Natural killer cell (primary cell): Measurements from ENCODE around the gene WDFY4. TPM values are rescaled to one million over a fixed set of nuclear protein-coding genes. Genes with fewer than 3 reads are reported as not detected.

Experiments used
- ATAC-seq, 3 donors: fragments of 150-1000 bp in 2 of 3; fragments of 200-7000 bp in 1 of 3; cut with Tn5 transposase; 1 replicate in 1 of 3; 2 replicates in 2 of 3; pipeline ENCODE4 v1.10.0; 2021; ENCODE audit warnings: mild to moderate bottlenecking in 2 of 3, moderate library complexity in 2 of 3
- DNase-seq, 2 donors: peaks; one replicate each; pipeline versions ENCODE4 v3.0.0 to v3.0.0-alpha.2; 2013 to 2021; ENCODE audit warnings: mixed read lengths in 1 of 2
- H3K27ac ChIP-seq: one replicate; pipeline ENCODE4 v1.5.1; 2013; ENCODE audit warnings: mild to moderate bottlenecking, low read length
- H3K27me3 ChIP-seq: one replicate; pipeline ENCODE4 v1.6.1; 2013; ENCODE audit warnings: low read length; ENCODE audit not compliant: control insufficient read depth, insufficient read depth
- H3K36me3 ChIP-seq: one replicate; pipeline ENCODE4 v1.6.1; 2013; ENCODE audit warnings: low read length; ENCODE audit not compliant: control insufficient read depth, insufficient read depth
- H3K4me1 ChIP-seq: one replicate; pipeline ENCODE4 v1.6.1; 2013; ENCODE audit warnings: low read length; ENCODE audit not compliant: control insufficient read depth, insufficient read depth
- H3K4me3 ChIP-seq: one replicate; pipeline ENCODE4 v1.5.1; 2013; ENCODE audit warnings: low read length
- H3K9me3 ChIP-seq: one replicate; pipeline ENCODE4 v1.6.1; 2013; ENCODE audit warnings: low read length; ENCODE audit not compliant: control insufficient read depth, insufficient read depth
- H3K27ac Mint-ChIP-seq, 2 donors: one replicate each; pipeline ENCODE4 v1.8.0; 2022; ENCODE audit warnings: mild to moderate bottlenecking in 2 of 2, mixed read lengths in 2 of 2, moderate library complexity in 1 of 2
- H3K27me3 Mint-ChIP-seq, 2 donors: one replicate each; pipeline ENCODE4 v1.8.0; 2022; ENCODE audit warnings: low read depth in 2 of 2, mixed read lengths in 2 of 2
- H3K36me3 Mint-ChIP-seq: one replicate; pipeline ENCODE4 v1.8.0; 2022; ENCODE audit warnings: mixed read lengths
- H3K4me1 Mint-ChIP-seq, 2 donors: one replicate each; pipeline ENCODE4 v1.8.0; 2022; ENCODE audit warnings: mixed read lengths in 2 of 2
- H3K4me3 Mint-ChIP-seq: one replicate; pipeline ENCODE4 v1.8.0; 2022; ENCODE audit warnings: mild to moderate bottlenecking, moderate library complexity, mixed read lengths
- H3K9me3 Mint-ChIP-seq, 2 donors: one replicate each; pipeline ENCODE4 v1.8.0; 2022; ENCODE audit warnings: mixed read lengths in 2 of 2
- CTCF ChIP-seq: fragments of 200-600 bp; IDR thresholded peaks from one replicate; pipeline ENCODE4 v1.8.0; 2022; ENCODE audit warnings: antibody characterized with exemption
- WGBS: methylation state at CpG from one replicate; pipeline ENCODE4 v1.1.7; 2013; ENCODE audit warnings: missing lambda C conversion rate; ENCODE audit not compliant: insufficient coverage; 5-methylcytosine and 5-hydroxymethylcytosine counted together
- intact Hi-C: fragments of 100-400 bp; cut with micrococcal nuclease; formaldehyde crosslinking; loops from one replicate; pipeline ENCODE4 v1.14.2; 2022
- total RNA-seq, 4 donors: library from RNA; stranded (reverse); fragments of 120-200 nt in 1 of 4; gene quantifications; one replicate each; pipeline versions ENCODE4 v1.2.3 to v1.2.4, GENCODE V29; 2013 to 2022

The WDFY4 gene
- total RNA-seq, 3 donors from 2014 or later (not counting 1 experiment from before 2014, with no cell fraction given): 1.7 to 8.4 (median 3.5) TPM

DNA sequence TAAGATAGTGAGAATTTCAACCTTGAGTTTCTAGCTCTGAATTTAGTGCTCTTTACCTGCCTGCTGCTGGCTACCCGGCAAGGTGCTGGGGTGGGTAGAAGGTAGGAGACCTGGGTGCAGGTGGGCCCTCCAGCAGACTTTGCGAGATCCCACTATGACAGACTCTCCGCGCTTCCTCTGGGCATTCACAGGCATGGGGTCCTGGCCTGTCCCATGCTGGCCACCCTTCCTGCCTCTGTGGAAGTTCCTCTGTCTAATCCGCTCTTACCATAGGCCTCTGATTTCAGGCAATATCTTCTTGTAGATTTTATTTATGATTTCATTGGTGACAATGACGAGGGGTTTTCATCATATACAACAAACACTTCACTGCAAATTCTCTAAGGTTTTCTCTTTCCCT, 1.2 kb upstream of the WDFY4 start:
- no peak overlapping the region for H3K27ac Mint-ChIP-seq
- Histone ChIP-seq H3K4me3 (no peak overlapping the region), H3K4me1 (no peaks in the 10 kb centered on the region), H3K9me3 (no peaks in the 10 kb centered on the region), H3K27me3 (no peaks in the 10 kb centered on the region), H3K27ac (peak overlapping the region; percentile 87), H3K36me3 (no peaks in the 10 kb centered on the region)
- DNase-seq (no peak), ATAC-seq (no peak)
- intact Hi-C loops: no loop called here
- WGBS: 94% methylated on average over 6 of the region's 6 CpGs
- TF ChIP-seq CTCF: no peak
- no peak overlapping the region for H3K4me3 Mint-ChIP-seq
- H3K36me3 Mint-ChIP-seq: no peaks in the 10 kb centered on the region
- H3K27me3 Mint-ChIP-seq: peaks cover 0 to 11% of the 10 kb centered on the region in 2 donors
- H3K4me1 Mint-ChIP-seq: peaks cover 0 to 5% of the 10 kb centered on the region in 2 donors
- no peaks in the 10 kb centered on the region for H3K9me3 Mint-ChIP-seq

GRCh38 chr10:48683868-48684267, 805 bp upstream of the WDFY4 start:
- no peak for TF ChIP-seq CTCF
- H3K9me3 Mint-ChIP-seq: no peaks in the 10 kb centered on the region
- peaks cover 0 to 5% of the 10 kb centered on the region in 2 donors for H3K4me1 Mint-ChIP-seq
- intact Hi-C loops: no loop called here
- H3K27ac Mint-ChIP-seq: no peak overlapping the region
- H3K27me3 Mint-ChIP-seq: peaks cover 0 to 11% of the 10 kb centered on the region in 2 donors
- H3K9me3 ChIP-seq: no peaks in the 10 kb centered on the region
- no peak overlapping the region for H3K4me3 Mint-ChIP-seq
- H3K36me3 Mint-ChIP-seq: no peaks in the 10 kb centered on the region
- no peaks in the 10 kb centered on the region for H3K27me3 ChIP-seq
- WGBS: 62% methylated on average over 3 of the region's 5 CpGs
- DNase-seq (no peak), ATAC-seq (no peak)
- peak overlapping the region; percentile 3 for H3K4me3 ChIP-seq
- H3K36me3 ChIP-seq: no peaks in the 10 kb centered on the region
- H3K4me1 ChIP-seq: no peaks in the 10 kb centered on the region
- peak overlapping the region; percentile 87 for H3K27ac ChIP-seq

- Histone ChIP-seq H3K27me3 (no peaks in the 10 kb centered on the region), H3K4me3 (peak overlapping the region; percentile 3), H3K9me3 (no peaks in the 10 kb centered on the region), H3K36me3 (no peaks in the 10 kb centered on the region), H3K4me1 (no peaks in the 10 kb centered on the region), H3K27ac (peak overlapping the region; percentile 87)
- ATAC-seq (no peak), DNase-seq (no peak)
- WGBS: 20% methylated on average over 6 of the region's 6 CpGs
- no peak for TF ChIP-seq CTCF
- intact Hi-C loops: no loop called here
- peaks cover 0 to 11% of the 10 kb centered on the region in 2 donors for H3K27me3 Mint-ChIP-seq
- no peak overlapping the region for H3K4me3 Mint-ChIP-seq
- H3K4me1 Mint-ChIP-seq: peaks cover 0 to 5% of the 10 kb centered on the region in 2 donors
- peak overlapping the region in 1 of 2 donors; percentile 9 for H3K27ac Mint-ChIP-seq
- H3K9me3 Mint-ChIP-seq: no peaks in the 10 kb centered on the region
- H3K36me3 Mint-ChIP-seq: no peaks in the 10 kb centered on the region
Measured at GRCh38 chr10:48684463-48684791, 246 bp upstream of the WDFY4 start.

DNA sequence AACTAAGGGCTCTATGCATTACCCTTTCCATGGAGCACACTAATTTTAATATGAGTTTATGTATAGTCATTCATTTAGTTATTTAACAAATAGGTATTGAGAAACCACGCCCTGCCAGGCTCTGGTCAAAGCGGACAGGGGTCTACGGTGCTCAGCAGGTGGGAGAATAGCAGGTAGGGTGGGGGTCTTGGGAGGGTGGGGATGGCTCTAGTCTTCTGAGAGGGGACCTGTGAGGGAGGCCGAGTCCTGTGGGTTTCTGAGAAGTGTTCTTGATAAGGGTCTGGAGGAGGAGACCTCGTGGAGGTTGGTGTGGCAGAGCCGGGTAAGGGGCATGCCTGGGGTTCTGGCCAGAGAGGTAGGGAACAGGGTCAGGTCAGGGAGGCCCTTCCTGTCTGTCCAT, 1.1 kb downstream of the WDFY4 start:
- peaks cover 0 to 9% of the 10 kb centered on the region in 2 donors for H3K27me3 Mint-ChIP-seq
- DNase-seq (no peak), ATAC-seq (no peak)
- 65% methylated on average over 6 of the region's 6 CpGs for WGBS
- H3K36me3 Mint-ChIP-seq: no peaks in the 10 kb centered on the region
- Histone ChIP-seq H3K27me3 (no peaks in the 10 kb centered on the region), H3K4me3 (peak overlapping the region; percentile 48), H3K36me3 (no peaks in the 10 kb centered on the region), H3K4me1 (no peaks in the 10 kb centered on the region), H3K9me3 (no peaks in the 10 kb centered on the region), H3K27ac (peak overlapping the region; percentile 87)
- no peak for TF ChIP-seq CTCF
- no peak overlapping the region for H3K4me3 Mint-ChIP-seq
- H3K4me1 Mint-ChIP-seq: peaks cover 0 to 5% of the 10 kb centered on the region in 2 donors
- H3K9me3 Mint-ChIP-seq: no peaks in the 10 kb centered on the region
- no peak overlapping the region for H3K27ac Mint-ChIP-seq
- intact Hi-C loops: no loop called here
